Keratinocyte (primary cell): ENCODE measurements around the gene DEPDC5.

Experiments used
- EZH2 ChIP-seq: IDR thresholded peaks from one replicate; pipeline ENCODE4 v1.6.1; 2012; ENCODE audit warnings: inconsistent platforms, mild to moderate bottlenecking, low read length, moderate library complexity
- TF ChIP-seq, protein P1 (sequence below), 3 experiments: IDR thresholded peaks in 1 of 3; conservative IDR thresholded peaks in 1 of 3; optimal IDR thresholded peaks in 1 of 3; 2 replicates in 2 of 3; 3 replicates in 1 of 3; pipeline versions ENCODE3 to v1.5.1; 2011; ENCODE audit warnings: low read length in 3 of 3, mild to moderate bottlenecking in 3 of 3, moderate library complexity in 2 of 3, control low read depth in 1 of 3, inconsistent platforms in 1 of 3; ENCODE audit not compliant: insufficient read depth in 2 of 3; ENCODE audit errors: extremely low read depth in 1 of 3

GRCh38 chr22:31742115-31742514, 11.7 kb upstream of the DEPDC5 start:
- TF ChIP-seq, protein P1, sequence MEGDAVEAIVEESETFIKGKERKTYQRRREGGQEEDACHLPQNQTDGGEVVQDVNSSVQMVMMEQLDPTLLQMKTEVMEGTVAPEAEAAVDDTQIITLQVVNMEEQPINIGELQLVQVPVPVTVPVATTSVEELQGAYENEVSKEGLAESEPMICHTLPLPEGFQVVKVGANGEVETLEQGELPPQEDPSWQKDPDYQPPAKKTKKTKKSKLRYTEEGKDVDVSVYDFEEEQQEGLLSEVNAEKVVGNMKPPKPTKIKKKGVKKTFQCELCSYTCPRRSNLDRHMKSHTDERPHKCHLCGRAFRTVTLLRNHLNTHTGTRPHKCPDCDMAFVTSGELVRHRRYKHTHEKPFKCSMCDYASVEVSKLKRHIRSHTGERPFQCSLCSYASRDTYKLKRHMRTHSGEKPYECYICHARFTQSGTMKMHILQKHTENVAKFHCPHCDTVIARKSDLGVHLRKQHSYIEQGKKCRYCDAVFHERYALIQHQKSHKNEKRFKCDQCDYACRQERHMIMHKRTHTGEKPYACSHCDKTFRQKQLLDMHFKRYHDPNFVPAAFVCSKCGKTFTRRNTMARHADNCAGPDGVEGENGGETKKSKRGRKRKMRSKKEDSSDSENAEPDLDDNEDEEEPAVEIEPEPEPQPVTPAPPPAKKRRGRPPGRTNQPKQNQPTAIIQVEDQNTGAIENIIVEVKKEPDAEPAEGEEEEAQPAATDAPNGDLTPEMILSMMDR (optimal IDR thresholded peaks at IDR 0.05 in 1 of 3, IDR thresholded peaks at IDR 0.05 in 1 of 3, conservative IDR thresholded peaks at IDR 0.05 in 1 of 3; ENCODE audit: extremely low read depth in 1 of 3, insufficient read depth in 2 of 3, low read length in 3 of 3) = no peak
- TF ChIP-seq EZH2 = no peak
